A673 (cell line): ENCODE results near the gene GPX4.

Experiments used
- EZH2 ChIP-seq: fragments of 200-600 bp; sonication (generic); IDR thresholded peaks from 2 replicates; pipeline ENCODE4 v1.6.1; 2017; ENCODE audit warnings: borderline replicate concordance, low read depth, mild to moderate bottlenecking, mixed read lengths, antibody characterized with exemption, low read length; ENCODE audit not compliant: poor library complexity, severe bottlenecking
- TF ChIP-seq, protein P1 (sequence below): fragments of 300-800, 200-600 bp; sonication (generic); conservative IDR thresholded peaks from 2 replicates; pipeline ENCODE4 v1.5.1; 2017; ENCODE audit warnings: low read depth, mild to moderate bottlenecking, antibody characterized with exemption, low read length, moderate library complexity, mixed read lengths

DNA sequence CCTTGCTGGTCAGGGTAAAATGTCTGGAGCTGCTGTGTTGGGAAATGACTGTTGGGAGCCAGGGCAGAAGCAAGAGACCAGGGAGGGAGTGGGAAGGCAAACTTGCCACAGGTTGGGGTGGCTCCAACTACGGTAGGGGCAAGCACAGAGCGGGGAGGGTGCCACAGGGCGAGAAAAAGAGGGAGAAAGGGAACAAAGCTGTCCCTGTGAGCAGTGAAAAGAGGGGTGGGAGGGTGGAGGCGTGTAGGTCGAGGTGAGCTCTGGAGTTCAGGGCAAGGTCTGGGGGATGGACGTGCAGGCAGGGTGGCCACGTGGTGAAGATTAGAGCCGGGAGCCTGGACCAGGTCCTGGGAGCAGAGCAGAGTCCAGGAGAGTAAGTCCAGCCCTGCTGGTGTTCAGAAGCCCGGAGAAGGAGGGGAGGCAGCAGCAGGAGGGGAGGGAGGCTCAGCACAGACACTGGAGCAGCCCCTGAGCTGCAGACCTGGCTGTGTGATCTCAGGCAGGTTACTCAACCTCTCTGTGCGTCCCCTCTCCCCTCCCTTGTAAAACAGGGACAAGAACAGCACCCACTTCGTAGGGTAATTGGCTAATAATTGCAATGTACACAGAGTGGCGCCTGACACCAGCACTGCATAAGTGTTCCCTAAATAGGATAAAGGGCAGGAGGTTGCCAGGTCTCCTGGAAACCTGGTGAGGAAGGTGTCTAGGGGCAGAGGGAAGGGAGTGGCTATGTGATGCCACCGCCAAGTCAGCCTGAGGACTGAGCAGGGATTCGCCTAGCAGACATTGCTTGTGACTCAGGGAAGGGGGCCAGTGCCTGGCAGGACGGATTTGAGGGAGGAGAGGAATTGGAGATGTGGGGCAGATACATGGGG is 5.4 kb upstream of the GPX4 start:
- TF ChIP-seq, protein P1, sequence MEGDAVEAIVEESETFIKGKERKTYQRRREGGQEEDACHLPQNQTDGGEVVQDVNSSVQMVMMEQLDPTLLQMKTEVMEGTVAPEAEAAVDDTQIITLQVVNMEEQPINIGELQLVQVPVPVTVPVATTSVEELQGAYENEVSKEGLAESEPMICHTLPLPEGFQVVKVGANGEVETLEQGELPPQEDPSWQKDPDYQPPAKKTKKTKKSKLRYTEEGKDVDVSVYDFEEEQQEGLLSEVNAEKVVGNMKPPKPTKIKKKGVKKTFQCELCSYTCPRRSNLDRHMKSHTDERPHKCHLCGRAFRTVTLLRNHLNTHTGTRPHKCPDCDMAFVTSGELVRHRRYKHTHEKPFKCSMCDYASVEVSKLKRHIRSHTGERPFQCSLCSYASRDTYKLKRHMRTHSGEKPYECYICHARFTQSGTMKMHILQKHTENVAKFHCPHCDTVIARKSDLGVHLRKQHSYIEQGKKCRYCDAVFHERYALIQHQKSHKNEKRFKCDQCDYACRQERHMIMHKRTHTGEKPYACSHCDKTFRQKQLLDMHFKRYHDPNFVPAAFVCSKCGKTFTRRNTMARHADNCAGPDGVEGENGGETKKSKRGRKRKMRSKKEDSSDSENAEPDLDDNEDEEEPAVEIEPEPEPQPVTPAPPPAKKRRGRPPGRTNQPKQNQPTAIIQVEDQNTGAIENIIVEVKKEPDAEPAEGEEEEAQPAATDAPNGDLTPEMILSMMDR, result no peak
- TF ChIP-seq EZH2, result no peak
